Measurements from ENCODE around the gene MYH15. TPM values are rescaled to one million over a fixed set of nuclear protein-coding genes. Genes with fewer than 3 reads are reported as not detected.

Gene MYH15
- total RNA-seq, 1 donor from 2014 or later = 0.05 TPM

DNA sequence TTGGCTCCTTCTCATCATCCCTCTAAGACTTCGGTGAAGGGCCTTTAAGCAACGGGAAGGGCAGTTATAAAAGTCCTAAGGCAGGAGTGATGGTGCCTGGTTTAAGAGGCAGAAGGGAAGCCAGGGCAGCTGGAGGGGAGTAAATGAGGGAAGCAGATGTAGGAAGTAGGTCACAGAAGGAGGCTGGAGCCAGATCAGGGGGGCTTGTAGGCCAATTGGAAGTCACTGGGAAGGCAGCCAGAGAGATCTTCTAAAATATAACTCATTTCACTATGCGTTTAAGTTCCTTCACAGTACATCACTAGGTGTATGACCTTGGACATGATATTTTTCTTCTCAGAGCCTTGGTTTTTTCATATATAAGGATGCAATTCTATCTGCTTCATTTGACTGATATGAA, 94.7 kb downstream of the MYH15 start:
- Mint-ChIP-seq H3K27me3 (ENCODE audit: unreplicated experiment) (peaks cover 2% of the 10 kb centered on the region), H3K36me3 (ENCODE audit: unreplicated experiment) (no peaks in the 10 kb centered on the region), H3K27ac (ENCODE audit: unreplicated experiment) (no peak overlapping the region), H3K9me3 (ENCODE audit: unreplicated experiment) (no peaks in the 10 kb centered on the region), H3K4me1 (ENCODE audit: unreplicated experiment) (no peaks in the 10 kb centered on the region), H3K4me3 (ENCODE audit: unreplicated experiment) (no peak overlapping the region)
- no peak for DNase-seq (ENCODE audit: extremely low spot score, unreplicated experiment)
- no peak for TF ChIP-seq CTCF (IDR thresholded peaks at IDR 0.05)

- Mint-ChIP-seq H3K9me3 (ENCODE audit: unreplicated experiment) (no peaks in the 10 kb centered on the region), H3K4me3 (ENCODE audit: unreplicated experiment) (no peak overlapping the region), H3K4me1 (ENCODE audit: unreplicated experiment) (no peaks in the 10 kb centered on the region), H3K27ac (ENCODE audit: unreplicated experiment) (no peak overlapping the region), H3K36me3 (ENCODE audit: unreplicated experiment) (no peaks in the 10 kb centered on the region), H3K27me3 (ENCODE audit: unreplicated experiment) (peaks cover 2% of the 10 kb centered on the region)
- TF ChIP-seq CTCF (IDR thresholded peaks at IDR 0.05) = no peak
- no peak for DNase-seq (ENCODE audit: extremely low spot score, unreplicated experiment)
Measured at GRCh38 chr3:108414007-108414406, 96.4 kb downstream of the MYH15 start.

GRCh38 chr3:108412121-108412750, 98.2 kb downstream of the MYH15 start:
- no peaks in the 10 kb centered on the region for H3K9me3 Mint-ChIP-seq (ENCODE audit: unreplicated experiment)
- no peak overlapping the region for H3K4me3 Mint-ChIP-seq (ENCODE audit: unreplicated experiment)
- no peak for TF ChIP-seq CTCF (IDR thresholded peaks at IDR 0.05)
- peaks cover 2% of the 10 kb centered on the region for H3K27me3 Mint-ChIP-seq (ENCODE audit: unreplicated experiment)
- no peak for DNase-seq (ENCODE audit: extremely low spot score, unreplicated experiment)
- H3K27ac Mint-ChIP-seq (ENCODE audit: unreplicated experiment) = no peak overlapping the region
- no peaks in the 10 kb centered on the region for H3K4me1 Mint-ChIP-seq (ENCODE audit: unreplicated experiment)
- H3K36me3 Mint-ChIP-seq (ENCODE audit: unreplicated experiment) = no peaks in the 10 kb centered on the region

DNA sequence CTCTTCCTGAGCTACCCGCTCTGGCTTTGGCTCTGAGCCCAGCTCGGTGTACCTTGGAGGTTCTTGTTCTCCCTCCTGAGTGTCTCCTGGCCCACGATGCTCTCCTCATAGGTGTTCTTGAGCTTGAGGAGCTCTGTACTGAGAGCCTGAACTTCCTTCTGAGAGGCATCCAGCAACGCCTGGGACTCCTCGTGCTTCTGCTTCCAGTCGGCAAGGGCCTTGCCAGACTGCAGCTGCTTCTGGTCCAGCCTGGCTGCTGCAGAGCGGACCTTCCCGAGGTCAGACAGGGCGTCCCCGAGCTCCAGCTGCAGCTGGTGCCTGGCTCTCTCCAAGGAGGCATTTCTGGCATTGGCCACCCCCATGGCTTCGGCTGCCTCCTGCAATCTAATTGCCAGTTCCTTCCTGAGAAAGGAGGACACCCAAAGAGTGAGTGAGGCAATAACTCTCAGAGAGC, 99.8 kb downstream of the MYH15 start:
- no peak for TF ChIP-seq CTCF (IDR thresholded peaks at IDR 0.05)
- H3K27me3 Mint-ChIP-seq (ENCODE audit: unreplicated experiment) = peaks cover 1% of the 10 kb centered on the region
- no peak overlapping the region for H3K27ac Mint-ChIP-seq (ENCODE audit: unreplicated experiment)

DNA sequence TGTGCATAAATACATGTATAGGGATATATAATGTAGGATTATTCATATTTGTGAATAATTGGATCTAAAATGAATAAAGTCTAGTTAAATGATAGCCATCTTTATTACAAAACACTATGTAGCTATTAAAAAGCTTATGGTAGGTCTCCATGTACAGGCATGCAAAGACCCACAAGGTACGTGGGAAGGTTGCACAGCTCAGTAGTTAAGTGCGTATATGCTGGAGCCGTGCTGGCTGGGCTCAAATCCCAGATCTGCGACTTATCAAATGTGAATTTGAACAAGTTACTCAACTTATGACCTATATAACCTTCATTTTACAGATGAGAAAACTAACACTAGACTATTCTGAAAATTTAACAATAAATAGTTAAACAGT, 100.6 kb downstream of the MYH15 start:
- no peaks in the 10 kb centered on the region for H3K9me3 Mint-ChIP-seq (ENCODE audit: unreplicated experiment)
- no peak overlapping the region for H3K27ac Mint-ChIP-seq (ENCODE audit: unreplicated experiment)
- H3K4me3 Mint-ChIP-seq (ENCODE audit: unreplicated experiment) = no peak overlapping the region
- no peaks in the 10 kb centered on the region for H3K36me3 Mint-ChIP-seq (ENCODE audit: unreplicated experiment)
- DNase-seq (ENCODE audit: extremely low spot score, unreplicated experiment) = no peak
- no peaks in the 10 kb centered on the region for H3K27me3 Mint-ChIP-seq (ENCODE audit: unreplicated experiment)
- TF ChIP-seq CTCF (IDR thresholded peaks at IDR 0.05) = no peak
- H3K4me1 Mint-ChIP-seq (ENCODE audit: unreplicated experiment) = peaks cover 6% of the 10 kb centered on the region

More for the DNA sequence above, 99.8 kb downstream of the MYH15 start:
- peaks cover 5% of the 10 kb centered on the region for H3K4me1 Mint-ChIP-seq (ENCODE audit: unreplicated experiment)
- H3K9me3 Mint-ChIP-seq (ENCODE audit: unreplicated experiment) = no peaks in the 10 kb centered on the region
- DNase-seq (ENCODE audit: extremely low spot score, unreplicated experiment) = no peak
- H3K4me3 Mint-ChIP-seq (ENCODE audit: unreplicated experiment) = no peak overlapping the region
- no peaks in the 10 kb centered on the region for H3K36me3 Mint-ChIP-seq (ENCODE audit: unreplicated experiment)

Data from osteocyte (in vitro differentiated cells).